Fibroblast of mammary gland (primary cell): ENCODE measurements around the gene VOPP1.

Source experiments
- DNase-seq: peaks from one replicate; pipeline ENCODE4 v3.0.0-alpha.2; 2010; ENCODE audit warnings: low read depth
- H3K4me3 ChIP-seq: 2 replicates; pipeline ENCODE4 v1.5.1; 2011; ENCODE audit warnings: low read depth, mild to moderate bottlenecking, low read length, moderate library complexity; ENCODE audit not compliant: control insufficient read depth
- CTCF ChIP-seq: conservative IDR thresholded peaks from 2 replicates; pipeline ENCODE4 v1.5.1; 2011; ENCODE audit warnings: low read depth, low read length, inconsistent platforms; ENCODE audit not compliant: control insufficient read depth, insufficient read depth

VOPP1 gene

GRCh38 chr7:55555160-55555559 lies 17.1 kb downstream of the VOPP1 start:
- H3K4me3 ChIP-seq = no peak overlapping the region
- no peak for TF ChIP-seq CTCF
- DNase-seq = no peak

DNA sequence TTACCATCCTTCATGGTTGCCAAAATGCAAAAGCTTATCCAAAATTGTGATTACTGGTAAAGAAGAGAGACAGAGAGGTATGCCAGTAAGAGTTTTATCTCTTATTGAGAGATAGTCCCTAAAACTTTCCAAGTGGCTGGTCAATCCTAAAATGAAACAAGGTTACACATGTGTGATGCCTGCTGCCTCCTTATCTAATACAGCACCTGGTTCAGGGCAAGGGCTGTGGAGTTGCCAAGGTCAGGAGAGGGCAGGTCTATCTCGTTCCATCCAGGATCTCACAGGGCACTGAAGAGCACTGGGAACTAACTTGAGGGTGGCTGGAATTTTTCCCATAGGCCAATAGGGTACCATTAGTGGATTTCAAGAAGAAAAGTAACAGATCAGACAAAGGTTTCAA lies 18.3 kb downstream of the VOPP1 start:
- H3K4me3 ChIP-seq = no peak overlapping the region
- no peak for TF ChIP-seq CTCF
- DNase-seq = no peak

GRCh38 chr7:55553024-55553345 lies 19.3 kb downstream of the VOPP1 start:
- DNase-seq = no peak
- TF ChIP-seq CTCF = no peak
- no peak overlapping the region for H3K4me3 ChIP-seq

DNA sequence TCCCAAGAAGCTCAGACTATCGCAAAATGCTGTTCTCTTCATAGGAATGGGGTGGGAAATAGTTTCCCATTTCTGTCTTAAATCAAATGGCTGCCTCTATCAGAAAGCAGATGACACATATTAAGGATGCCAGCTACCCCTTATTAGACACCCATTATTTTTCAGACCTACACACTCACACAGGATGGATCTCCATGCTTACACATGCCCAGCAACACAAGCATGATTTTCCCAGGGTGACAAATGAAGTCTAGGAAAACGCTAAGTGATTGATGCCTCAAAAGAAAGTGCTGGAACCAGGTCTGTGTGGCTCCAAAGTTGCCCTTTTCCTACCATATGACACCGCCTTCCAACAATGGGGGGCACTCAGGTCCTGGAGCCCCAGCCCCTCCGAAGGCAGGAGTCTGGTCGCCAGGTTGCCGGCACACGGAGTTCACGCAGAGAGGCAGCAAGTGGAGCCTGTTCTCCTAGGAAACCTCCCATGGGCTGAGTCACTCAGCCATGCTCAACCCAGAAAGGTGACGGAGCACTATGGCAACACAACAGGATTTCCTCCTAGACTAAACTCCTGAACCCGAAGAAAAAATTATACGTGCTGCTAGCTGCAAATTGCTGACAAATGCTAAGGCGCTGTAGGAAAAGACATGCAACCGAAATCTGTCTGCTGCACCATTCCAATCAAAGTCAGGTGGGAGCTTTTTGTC lies 19.8 kb downstream of the VOPP1 start:
- peak; percentile 75 for DNase-seq
- no peak for TF ChIP-seq CTCF
- H3K4me3 ChIP-seq = no peak overlapping the region

DNA sequence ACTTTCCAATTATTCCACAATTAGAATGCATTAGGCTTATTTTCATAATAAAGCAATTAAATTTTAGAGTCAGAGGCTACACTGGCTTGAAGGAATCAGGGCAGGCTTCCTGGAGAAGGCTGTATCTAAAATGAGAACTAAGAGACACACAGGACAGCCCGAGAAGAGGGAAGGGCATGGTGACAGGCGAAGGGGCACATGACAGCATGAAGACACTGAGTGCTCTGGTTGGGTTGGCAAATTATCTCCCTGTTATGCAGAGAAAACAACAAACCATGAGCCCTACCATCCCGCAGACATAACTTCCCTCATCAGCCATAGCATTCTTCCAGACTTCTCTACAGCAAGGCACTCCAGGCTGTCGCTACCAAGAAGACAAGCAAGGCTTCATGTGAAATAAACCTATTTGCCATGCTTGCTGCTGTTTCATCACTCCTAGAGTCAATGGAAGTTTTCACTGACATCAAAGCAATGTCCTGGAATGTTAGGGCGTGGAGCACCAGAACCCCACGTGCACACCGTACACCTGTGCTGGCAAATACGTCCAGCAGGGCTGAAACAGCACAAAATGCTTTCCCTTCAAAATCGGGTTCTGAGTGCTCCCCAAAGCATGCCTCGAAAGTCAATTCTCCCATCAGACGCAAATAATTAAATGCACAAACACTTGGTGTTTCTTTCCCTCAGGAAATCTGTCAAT lies 21.3 kb downstream of the VOPP1 start:
- TF ChIP-seq CTCF = no peak
- H3K4me3 ChIP-seq = no peak overlapping the region
- no peak for DNase-seq

DNA sequence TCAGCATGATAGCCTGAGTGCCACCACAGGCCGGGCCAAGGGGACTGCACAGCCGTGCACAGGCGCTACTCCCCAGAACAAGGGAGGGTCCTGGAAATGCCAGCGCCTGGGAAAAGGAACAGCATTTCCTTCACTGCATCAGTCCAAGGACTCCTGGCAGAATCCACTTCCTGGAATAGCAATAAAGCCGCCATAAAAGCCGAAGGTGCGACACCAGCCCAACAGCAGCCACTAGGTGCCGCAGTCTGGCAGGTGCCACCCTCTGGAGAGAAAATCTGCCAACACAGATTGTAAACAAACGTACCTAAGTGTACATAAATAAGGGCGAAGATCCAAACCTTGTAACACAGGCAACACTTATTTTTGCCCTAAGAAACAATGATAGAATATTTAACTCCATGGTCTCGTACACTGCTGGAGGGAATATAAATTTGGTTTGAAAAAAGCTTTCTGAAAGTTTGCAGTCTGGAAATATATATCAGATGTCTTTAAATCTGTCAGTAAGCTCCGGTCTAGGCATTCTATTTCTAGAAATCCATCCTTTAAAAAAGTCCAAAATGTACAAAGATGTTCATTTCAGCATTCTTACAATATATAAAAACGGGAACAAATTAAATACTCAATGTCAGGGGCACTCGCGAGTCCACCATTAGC lies 22.2 kb downstream of the VOPP1 start:
- TF ChIP-seq CTCF = no peak
- H3K4me3 ChIP-seq = no peak overlapping the region
- no peak for DNase-seq
